BJ (cell line): ENCODE results near the gene TMEM174. TPM values are rescaled to one million over a fixed set of nuclear protein-coding genes. Genes with fewer than 3 reads are reported as not detected.
A peak's percentile ranks its signal among the peaks of the same experiment; 100 is the strongest.
"Not testable (repeated sequence)": the region's sequence is repeated elsewhere in the genome, so short reads cannot be mapped to it uniquely, and the experiment has no call there.

Source experiments
- CTCF ChIA-PET: fragments of 350-600 bp; formaldehyde crosslinking; extraction: SDS; loops from one replicate; lab custom pipeline; 2021; ENCODE audit warnings: antibody characterized with exemption, inconsistent platforms; lab: Yijun Ruan, JAX
- POLR2A ChIA-PET: fragments of 300-600 bp; sonication (Branson Sonifier 250); formaldehyde crosslinking; extraction: SDS; loops from one replicate; lab custom pipeline; 2021; ENCODE audit warnings: antibody characterized with exemption; lab: Charles Lee
- DNase-seq: peaks from one replicate; pipeline ENCODE4 v3.0.0-alpha.2; 2011; ENCODE audit warnings: low read depth
- H3K27me3 ChIP-seq: 2 replicates; pipeline ENCODE4 v1.6.0; 2011; ENCODE audit warnings: low read length; ENCODE audit not compliant: control insufficient read depth, insufficient read depth
- H3K36me3 ChIP-seq: 2 replicates; pipeline ENCODE4 v1.5.1; 2011; ENCODE audit warnings: low read length; ENCODE audit not compliant: control insufficient read depth, insufficient read depth
- H3K4me3 ChIP-seq: 2 replicates; pipeline ENCODE4 v1.5.1; 2011; ENCODE audit warnings: low read depth, mild to moderate bottlenecking, control low read depth, low read length
- polyA plus RNA-seq: library from polyadenylated mRNA; depleted of rRNA; stranded (reverse); fragments of >200 nt; gene quantifications from 2 replicates; pipeline ENCODE4 v1.2.3, GENCODE V29; 2011
- TF ChIP-seq, protein P1 (sequence below): IDR thresholded peaks from 2 replicates; pipeline ENCODE4 v1.5.1; 2011; ENCODE audit warnings: low read depth, mild to moderate bottlenecking, control low read depth, inconsistent platforms, low read length, moderate library complexity; ENCODE audit not compliant: insufficient read depth

The TMEM174 gene
- polyA plus RNA-seq, 1 experiment = not detected

DNA sequence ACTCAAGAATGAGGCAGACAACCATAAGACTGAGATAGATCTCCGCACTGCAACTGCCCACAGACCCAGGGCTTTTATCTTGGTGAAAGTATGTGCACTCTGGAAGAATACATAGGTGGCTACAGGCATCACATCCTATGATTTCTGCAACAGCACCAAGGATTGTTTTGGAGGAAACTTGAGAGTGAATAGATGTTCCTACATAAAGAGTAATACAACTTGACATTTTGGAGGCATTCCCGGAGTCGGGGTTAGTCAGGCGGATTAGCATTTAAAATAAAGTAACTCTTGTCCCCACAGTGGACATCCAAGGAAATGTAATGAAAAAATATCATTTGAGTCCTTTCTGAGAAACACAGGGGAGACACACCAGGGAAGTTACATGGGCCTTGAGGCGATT, 26.7 kb downstream of the TMEM174 start:
- TF ChIP-seq, protein P1, sequence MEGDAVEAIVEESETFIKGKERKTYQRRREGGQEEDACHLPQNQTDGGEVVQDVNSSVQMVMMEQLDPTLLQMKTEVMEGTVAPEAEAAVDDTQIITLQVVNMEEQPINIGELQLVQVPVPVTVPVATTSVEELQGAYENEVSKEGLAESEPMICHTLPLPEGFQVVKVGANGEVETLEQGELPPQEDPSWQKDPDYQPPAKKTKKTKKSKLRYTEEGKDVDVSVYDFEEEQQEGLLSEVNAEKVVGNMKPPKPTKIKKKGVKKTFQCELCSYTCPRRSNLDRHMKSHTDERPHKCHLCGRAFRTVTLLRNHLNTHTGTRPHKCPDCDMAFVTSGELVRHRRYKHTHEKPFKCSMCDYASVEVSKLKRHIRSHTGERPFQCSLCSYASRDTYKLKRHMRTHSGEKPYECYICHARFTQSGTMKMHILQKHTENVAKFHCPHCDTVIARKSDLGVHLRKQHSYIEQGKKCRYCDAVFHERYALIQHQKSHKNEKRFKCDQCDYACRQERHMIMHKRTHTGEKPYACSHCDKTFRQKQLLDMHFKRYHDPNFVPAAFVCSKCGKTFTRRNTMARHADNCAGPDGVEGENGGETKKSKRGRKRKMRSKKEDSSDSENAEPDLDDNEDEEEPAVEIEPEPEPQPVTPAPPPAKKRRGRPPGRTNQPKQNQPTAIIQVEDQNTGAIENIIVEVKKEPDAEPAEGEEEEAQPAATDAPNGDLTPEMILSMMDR = no peak
- POLR2A ChIA-PET = no interaction called here
- H3K4me3 ChIP-seq = no peak overlapping the region
- DNase-seq = no peak
- no peaks in the 10 kb centered on the region for H3K36me3 ChIP-seq
- CTCF ChIA-PET = interaction anchor here (0.8 to 2.8 kb wide), 2 partner anchors 15 to 100 kb away, joined by 4 to 24 read pairs; no protein-coding TSS in a partner anchor
- H3K27me3 ChIP-seq = peaks cover 11% of the 10 kb centered on the region

DNA sequence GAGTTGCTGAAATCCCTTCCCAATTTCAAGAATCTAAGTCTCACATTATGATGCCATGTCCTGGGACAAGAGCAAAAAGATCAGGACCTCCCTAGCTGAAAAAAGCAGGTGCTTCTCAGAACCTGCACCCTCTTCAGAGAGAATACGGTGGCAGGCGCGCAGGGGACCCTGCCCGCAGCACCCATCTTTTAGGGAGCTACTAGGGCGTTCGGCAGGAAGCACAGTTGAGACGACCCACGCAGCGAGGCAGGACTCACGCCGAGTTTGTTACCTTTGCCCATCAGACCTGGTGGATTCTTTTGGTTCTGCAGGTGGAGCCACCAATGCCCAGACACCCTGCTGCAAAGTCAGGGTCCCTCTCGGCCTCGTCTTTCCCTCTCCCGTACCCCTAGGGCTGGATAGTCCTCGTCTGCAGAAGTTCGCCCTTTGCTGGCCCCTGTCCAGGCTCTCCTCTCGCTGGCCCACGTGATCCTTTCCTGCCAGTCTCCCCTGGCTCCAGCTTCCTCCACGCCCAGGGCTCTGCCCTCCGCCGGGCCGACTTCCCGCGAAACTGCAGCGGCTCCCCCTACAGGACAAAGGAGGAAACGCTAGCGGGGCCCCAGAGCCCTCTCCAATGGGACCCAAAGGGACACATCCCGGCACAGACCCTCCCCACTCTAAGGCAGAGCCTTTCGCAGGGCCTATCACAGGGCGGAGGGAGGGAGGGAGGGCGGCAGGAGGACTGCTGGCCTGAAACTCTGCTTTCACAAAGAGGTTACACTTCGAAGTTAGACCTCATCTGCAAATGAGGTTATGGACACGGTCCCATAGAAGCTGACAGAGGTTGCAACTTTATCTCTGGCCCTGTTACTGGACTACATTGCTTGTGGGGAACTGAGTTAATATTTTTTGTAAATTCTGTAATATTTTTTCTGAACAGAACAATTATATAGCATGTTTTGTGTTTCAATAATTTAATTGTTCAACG, 28.8 kb downstream of the TMEM174 start:
- no peak for DNase-seq
- TF ChIP-seq, protein P1 = peak; percentile 93
- POLR2A ChIA-PET = no interaction called here
- Histone ChIP-seq H3K36me3 (no peaks in the 10 kb centered on the region), H3K4me3 (no peak overlapping the region), H3K27me3 (peaks cover 13% of the 10 kb centered on the region)
- CTCF ChIA-PET = interaction anchor here (0.5 to 4.2 kb wide), 30 partner anchors 9 to 363 kb away, joined by 3 to 24 read pairs (median 4); no protein-coding TSS in a partner anchor

DNA sequence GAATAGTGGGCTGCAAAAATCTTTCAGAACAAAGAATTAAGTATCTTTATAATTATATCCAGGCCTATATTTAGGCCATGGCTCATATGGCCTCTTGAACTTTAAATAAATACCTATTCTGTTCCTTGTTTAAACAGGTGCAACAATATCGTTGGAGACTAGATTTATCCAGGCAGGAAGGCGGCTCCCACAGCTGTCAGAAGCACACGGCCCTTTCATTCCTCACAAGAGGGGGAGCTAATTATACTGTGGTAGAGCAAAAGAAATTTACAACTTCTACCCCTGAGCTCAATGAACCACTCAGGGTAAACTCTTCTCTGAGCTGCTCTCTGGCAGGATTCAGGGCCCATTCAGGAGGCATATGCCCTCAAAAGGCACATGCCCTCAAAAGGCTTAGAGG, 31.3 kb downstream of the TMEM174 start:
- CTCF ChIA-PET = interaction anchor here (1.1 to 4.2 kb wide), 4 partner anchors 11 to 247 kb away, joined by 3 to 22 read pairs (median 12); no protein-coding TSS in a partner anchor
- no peak for DNase-seq
- H3K27me3 ChIP-seq = peaks cover 8% of the 10 kb centered on the region
- TF ChIP-seq, protein P1 = no peak
- H3K36me3 ChIP-seq = no peaks in the 10 kb centered on the region
- POLR2A ChIA-PET = no interaction called here
- no peak overlapping the region for H3K4me3 ChIP-seq

- ChIA-PET POLR2A (no interaction called here), CTCF (interaction anchor here (2.1 to 4.2 kb wide), 3 partner anchors 11 to 246 kb away, joined by 11 to 22 read pairs (median 13); no protein-coding TSS in a partner anchor)
- DNase-seq = no peak
- Histone ChIP-seq H3K27me3 (peaks cover 8% of the 10 kb centered on the region), H3K36me3 (no peaks in the 10 kb centered on the region), H3K4me3 (no peak overlapping the region)
- TF ChIP-seq, protein P1 = no peak
Measured at GRCh38 chr5:73204733-73205132, 31.7 kb downstream of the TMEM174 start.

DNA sequence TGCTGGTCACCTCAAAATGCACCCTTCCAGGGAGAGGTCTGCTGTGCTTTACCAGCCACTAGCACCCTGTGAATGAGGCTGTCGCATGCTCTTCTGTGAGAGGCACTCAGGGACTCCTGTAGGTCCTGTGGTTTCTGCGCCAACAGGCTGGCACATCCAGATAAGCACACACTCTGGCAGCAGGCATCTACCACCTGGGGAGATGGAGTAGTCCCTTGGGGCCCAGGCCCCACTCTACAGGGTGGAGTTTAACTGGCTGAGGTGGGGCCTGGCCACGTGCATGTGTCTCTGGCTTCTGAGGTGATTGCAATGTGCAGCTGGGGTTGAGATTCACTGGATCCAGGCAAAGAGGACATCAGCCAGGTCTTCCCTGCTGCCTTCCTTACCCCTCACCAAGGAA, 32.3 kb downstream of the TMEM174 start:
- CTCF ChIA-PET = interaction anchor here (1.7 to 3.6 kb wide), 2 partner anchors 11 to 122 kb away, joined by 7 to 11 read pairs; no protein-coding TSS in a partner anchor

GRCh38 chr5:73207239-73207638, 34.2 kb downstream of the TMEM174 start:
- CTCF ChIA-PET = interaction anchor here (1.7 to 2.1 kb wide), 2 partner anchors 9 to 244 kb away, joined by 6 to 9 read pairs; no protein-coding TSS in a partner anchor
- H3K36me3 ChIP-seq, H3K4me3 ChIP-seq, DNase-seq, POLR2A ChIA-PET, H3K27me3 ChIP-seq: not testable (repeated sequence)

More for the DNA sequence above, 32.3 kb downstream of the TMEM174 start:
- H3K4me3 ChIP-seq = no peak overlapping the region
- H3K36me3 ChIP-seq = no peaks in the 10 kb centered on the region
- no peak for DNase-seq
- POLR2A ChIA-PET = no interaction called here
- peaks cover 8% of the 10 kb centered on the region for H3K27me3 ChIP-seq
- TF ChIP-seq, protein P1 = no peak

DNA sequence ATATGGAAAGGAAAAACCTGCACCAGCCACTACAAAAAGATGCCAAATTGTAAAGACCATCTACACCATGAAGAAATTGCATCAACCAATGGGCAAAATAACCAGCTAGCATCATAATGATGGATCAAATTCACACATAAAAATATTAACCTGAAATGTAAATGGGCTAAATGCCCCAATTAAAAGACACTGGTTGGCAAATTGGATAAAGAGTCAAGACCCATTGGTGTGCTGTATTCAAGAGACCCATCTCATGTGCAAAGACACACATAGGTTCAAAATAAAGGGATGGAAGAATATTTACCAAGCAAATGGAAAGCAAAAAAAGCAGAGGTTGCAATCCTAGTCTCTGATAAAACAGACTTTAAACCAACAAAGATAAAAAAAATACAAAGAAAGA, 36.1 kb downstream of the TMEM174 start:
- H3K27me3 ChIP-seq, H3K4me3 ChIP-seq, DNase-seq, POLR2A ChIA-PET, H3K36me3 ChIP-seq: not testable (repeated sequence)
- CTCF ChIA-PET = interaction anchor here (1.1 kb wide), 1 partner anchor 9 kb away, joined by 3 read pairs; no protein-coding TSS in a partner anchor
